Measurements from ENCODE around the gene GPR119.

Gene GPR119

DNA sequence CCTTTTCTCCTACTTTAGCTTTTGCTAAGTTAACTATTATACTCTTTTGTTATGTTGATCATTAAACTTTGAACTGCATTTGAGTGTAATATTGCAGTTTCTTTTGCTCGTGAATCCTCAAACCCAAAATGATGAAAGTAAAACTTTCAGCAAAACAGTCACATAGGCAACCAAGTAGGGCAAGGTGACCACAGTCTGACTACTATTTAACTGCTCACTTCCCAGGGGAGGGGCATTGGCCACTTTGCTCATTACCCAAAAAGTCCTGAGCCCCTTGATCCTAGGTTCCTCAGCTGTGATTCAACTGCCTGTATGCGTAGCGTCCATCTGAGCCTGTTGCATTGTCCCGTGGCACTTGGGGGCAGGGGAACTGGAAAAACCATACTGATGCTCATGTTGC, 33.3 kb upstream of the GPR119 start:
- Histone ChIP-seq H2BK5ac (ENCODE audit: low read depth, low read length, poor library complexity) (no peak overlapping the region), H3K14ac (ENCODE audit: low read length) (no peak overlapping the region), H4K12ac (ENCODE audit: low read depth, low read length) (no peak overlapping the region), H2AFZ (ENCODE audit: insufficient read depth, low read length, poor library complexity) (no peak overlapping the region), H3K4me2 (ENCODE audit: low read length) (no peak overlapping the region), H3K79me2 (ENCODE audit: control insufficient read depth, insufficient read depth, low read length, poor library complexity) (no peaks in the 10 kb centered on the region), H3K36me3 (ENCODE audit: control insufficient read depth in 1 of 2, insufficient read depth in 2 of 2, low read length in 2 of 2) (peaks cover under 1 to 3% of the 10 kb centered on the region in 2 experiments), H3K4me3 (ENCODE audit: low read depth, low read length) (no peak overlapping the region), H2BK12ac (ENCODE audit: low read length) (no peak overlapping the region), H2BK120ac (ENCODE audit: insufficient read depth, low read length, poor library complexity) (no peak overlapping the region), H2AK5ac (ENCODE audit: low read length) (no peak overlapping the region), H3K27ac (ENCODE audit: low read depth, low read length) (no peak overlapping the region), H3K23ac (ENCODE audit: low read length) (no peak overlapping the region), H3K9me3 (ENCODE audit: insufficient read depth, low read depth, low read length) (no peaks in the 10 kb centered on the region), H3K4ac (ENCODE audit: low read depth, low read length) (no peak overlapping the region), H3K18ac (ENCODE audit: low read length) (no peak overlapping the region), H4K8ac (ENCODE audit: low read depth, low read length) (no peak overlapping the region), H3K27me3 (ENCODE audit: insufficient read depth, low read length) (no peaks in the 10 kb centered on the region), H3K9ac (ENCODE audit: low read length) (no peak overlapping the region), H4K91ac (ENCODE audit: low read depth, low read length) (no peak overlapping the region), H3K79me1 (ENCODE audit: low read length) (no peaks in the 10 kb centered on the region), H3K4me1 (ENCODE audit: control insufficient read depth in 1 of 2, insufficient read depth in 2 of 2, low read length in 2 of 2) (no peaks in the 10 kb centered on the region)
- WGBS (ENCODE audit: extremely low coverage, insufficient coverage, insufficient read length), result no CpG with 5 or more reads among the region's 4 CpGs
- DNase-seq, result no peak

DNA sequence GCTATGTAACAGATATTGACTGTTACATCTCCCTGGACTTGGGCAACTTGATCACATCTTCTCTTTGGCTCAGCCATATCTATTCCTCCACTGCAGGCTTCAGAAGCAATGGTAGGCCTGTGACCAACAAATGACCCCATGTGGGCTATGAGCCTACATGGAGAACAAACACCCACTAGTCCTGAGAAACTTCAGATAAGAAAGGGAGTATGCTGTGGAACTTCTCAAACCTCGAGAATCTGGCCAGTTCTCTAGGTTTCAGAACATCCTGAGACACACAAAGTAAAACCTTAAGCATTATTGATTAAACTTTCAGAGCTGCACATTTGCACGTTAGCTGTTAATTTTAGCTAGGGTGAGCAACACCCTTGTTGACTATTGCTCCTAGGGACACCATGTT, 32.6 kb upstream of the GPR119 start:
- no peaks in the 10 kb centered on the region for H3K27me3 ChIP-seq (ENCODE audit: insufficient read depth, low read length)
- no peak overlapping the region for H2BK5ac ChIP-seq (ENCODE audit: low read depth, low read length, poor library complexity)
- H3K9ac ChIP-seq (ENCODE audit: low read length), result no peak overlapping the region
- H4K8ac ChIP-seq (ENCODE audit: low read depth, low read length), result no peak overlapping the region
- H3K27ac ChIP-seq (ENCODE audit: low read depth, low read length), result no peak overlapping the region
- H3K4me3 ChIP-seq (ENCODE audit: low read depth, low read length), result no peak overlapping the region
- no CpG with 5 or more reads among the region's 2 CpGs for WGBS (ENCODE audit: extremely low coverage, insufficient coverage, insufficient read length)
- no peak overlapping the region for H2BK120ac ChIP-seq (ENCODE audit: insufficient read depth, low read length, poor library complexity)
- H3K14ac ChIP-seq (ENCODE audit: low read length), result no peak overlapping the region
- no peak overlapping the region for H2AK5ac ChIP-seq (ENCODE audit: low read length)
- H3K9me3 ChIP-seq (ENCODE audit: insufficient read depth, low read depth, low read length), result no peaks in the 10 kb centered on the region
- H2AFZ ChIP-seq (ENCODE audit: insufficient read depth, low read length, poor library complexity), result no peak overlapping the region
- no peaks in the 10 kb centered on the region for H3K79me2 ChIP-seq (ENCODE audit: control insufficient read depth, insufficient read depth, low read length, poor library complexity)
- H3K4me2 ChIP-seq (ENCODE audit: low read length), result no peak overlapping the region
- DNase-seq, result no peak
- H3K18ac ChIP-seq (ENCODE audit: low read length), result no peak overlapping the region
- no peak overlapping the region for H3K4ac ChIP-seq (ENCODE audit: low read depth, low read length)
- peaks cover 2 to 3% of the 10 kb centered on the region in 2 experiments for H3K36me3 ChIP-seq (ENCODE audit: control insufficient read depth in 1 of 2, insufficient read depth in 2 of 2, low read length in 2 of 2)
- H3K79me1 ChIP-seq (ENCODE audit: low read length), result no peaks in the 10 kb centered on the region
- H4K12ac ChIP-seq (ENCODE audit: low read depth, low read length), result no peak overlapping the region
- no peak overlapping the region for H2BK12ac ChIP-seq (ENCODE audit: low read length)
- H3K23ac ChIP-seq (ENCODE audit: low read length), result no peak overlapping the region
- no peaks in the 10 kb centered on the region for H3K4me1 ChIP-seq (ENCODE audit: control insufficient read depth in 1 of 2, insufficient read depth in 2 of 2, low read length in 2 of 2)
- no peak overlapping the region for H4K91ac ChIP-seq (ENCODE audit: low read depth, low read length)

DNA sequence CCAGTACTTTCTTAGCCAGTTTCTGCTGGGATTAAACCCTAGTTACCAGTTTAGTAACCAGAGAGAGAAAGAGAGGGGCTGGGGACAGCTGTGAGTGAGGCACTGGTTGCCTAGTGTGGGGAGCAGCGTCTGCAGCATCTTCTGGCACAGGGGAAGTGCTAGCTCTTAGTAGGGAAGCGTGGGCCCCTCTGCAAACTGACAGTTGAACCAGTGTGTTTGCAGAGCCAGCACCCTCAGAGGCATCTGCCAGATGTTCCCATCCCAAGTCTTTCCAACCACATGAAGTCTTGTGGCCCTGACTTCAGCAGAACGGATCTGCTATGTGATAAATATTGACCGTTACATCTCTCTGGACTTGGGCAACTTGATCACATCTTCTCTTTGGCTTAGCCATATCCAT, 31.3 kb upstream of the GPR119 start:
- WGBS (ENCODE audit: extremely low coverage, insufficient coverage, insufficient read length), result no CpG with 5 or more reads among the region's 4 CpGs
- Histone ChIP-seq H3K9me3 (ENCODE audit: insufficient read depth, low read depth, low read length) (no peaks in the 10 kb centered on the region), H2AFZ (ENCODE audit: insufficient read depth, low read length, poor library complexity) (no peak overlapping the region), H2AK5ac (ENCODE audit: low read length) (no peak overlapping the region), H4K8ac (ENCODE audit: low read depth, low read length) (no peak overlapping the region), H3K14ac (ENCODE audit: low read length) (no peak overlapping the region), H2BK5ac (ENCODE audit: low read depth, low read length, poor library complexity) (no peak overlapping the region), H3K9ac (ENCODE audit: low read length) (no peak overlapping the region), H3K36me3 (ENCODE audit: control insufficient read depth in 1 of 2, insufficient read depth in 2 of 2, low read length in 2 of 2) (peaks cover 6 to 8% of the 10 kb centered on the region in 2 experiments), H3K79me1 (ENCODE audit: low read length) (no peaks in the 10 kb centered on the region), H3K27me3 (ENCODE audit: insufficient read depth, low read length) (no peaks in the 10 kb centered on the region), H3K4me2 (ENCODE audit: low read length) (no peak overlapping the region), H3K27ac (ENCODE audit: low read depth, low read length) (no peak overlapping the region), H4K91ac (ENCODE audit: low read depth, low read length) (no peak overlapping the region), H3K4me3 (ENCODE audit: low read depth, low read length) (no peak overlapping the region), H4K12ac (ENCODE audit: low read depth, low read length) (no peak overlapping the region), H3K4ac (ENCODE audit: low read depth, low read length) (no peak overlapping the region), H3K23ac (ENCODE audit: low read length) (no peak overlapping the region), H3K18ac (ENCODE audit: low read length) (no peak overlapping the region), H3K4me1 (ENCODE audit: control insufficient read depth in 1 of 2, insufficient read depth in 2 of 2, low read length in 2 of 2) (no peaks in the 10 kb centered on the region), H2BK120ac (ENCODE audit: insufficient read depth, low read length, poor library complexity) (no peak overlapping the region), H2BK12ac (ENCODE audit: low read length) (no peak overlapping the region), H3K79me2 (ENCODE audit: control insufficient read depth, insufficient read depth, low read length, poor library complexity) (no peaks in the 10 kb centered on the region)
- no peak for DNase-seq

DNA sequence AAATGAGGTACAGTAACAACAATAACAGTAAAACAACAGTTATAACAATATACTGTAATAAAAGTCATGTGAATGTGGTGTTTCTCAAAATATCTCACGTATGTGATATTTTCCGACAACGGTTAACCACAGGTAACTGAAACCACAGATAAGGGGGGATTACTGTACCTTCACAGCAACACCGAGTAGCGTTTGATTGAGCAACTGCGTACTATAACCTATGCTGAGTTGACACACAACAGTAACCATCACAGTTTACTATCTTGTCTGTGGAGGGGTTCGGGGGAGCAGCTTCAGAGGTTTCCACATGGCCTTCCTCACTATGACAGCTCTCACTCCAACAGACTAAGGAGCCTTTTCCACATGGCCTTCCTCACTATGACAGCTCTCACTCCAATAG, 29.7 kb upstream of the GPR119 start:
- Histone ChIP-seq H3K4me1 (ENCODE audit: control insufficient read depth in 1 of 2, insufficient read depth in 2 of 2, low read length in 2 of 2) (no peaks in the 10 kb centered on the region), H3K27me3 (ENCODE audit: insufficient read depth, low read length) (no peaks in the 10 kb centered on the region), H2BK12ac (ENCODE audit: low read length) (no peak overlapping the region), H3K9ac (ENCODE audit: low read length) (no peak overlapping the region), H3K27ac (ENCODE audit: low read depth, low read length) (no peak overlapping the region), H3K36me3 (ENCODE audit: control insufficient read depth in 1 of 2, insufficient read depth in 2 of 2, low read length in 2 of 2) (peaks cover 9 to 13% of the 10 kb centered on the region in 2 experiments), H3K4me2 (ENCODE audit: low read length) (no peak overlapping the region), H3K14ac (ENCODE audit: low read length) (no peak overlapping the region), H4K91ac (ENCODE audit: low read depth, low read length) (no peak overlapping the region), H4K8ac (ENCODE audit: low read depth, low read length) (no peak overlapping the region), H3K4me3 (ENCODE audit: low read depth, low read length) (no peak overlapping the region), H4K12ac (ENCODE audit: low read depth, low read length) (no peak overlapping the region), H2BK5ac (ENCODE audit: low read depth, low read length, poor library complexity) (no peak overlapping the region), H2AFZ (ENCODE audit: insufficient read depth, low read length, poor library complexity) (no peak overlapping the region), H3K79me1 (ENCODE audit: low read length) (no peaks in the 10 kb centered on the region), H3K18ac (ENCODE audit: low read length) (no peak overlapping the region), H2AK5ac (ENCODE audit: low read length) (no peak overlapping the region), H3K9me3 (ENCODE audit: insufficient read depth, low read depth, low read length) (no peaks in the 10 kb centered on the region), H3K79me2 (ENCODE audit: control insufficient read depth, insufficient read depth, low read length, poor library complexity) (no peaks in the 10 kb centered on the region), H3K23ac (ENCODE audit: low read length) (no peak overlapping the region), H3K4ac (ENCODE audit: low read depth, low read length) (no peak overlapping the region), H2BK120ac (ENCODE audit: insufficient read depth, low read length, poor library complexity) (no peak overlapping the region)
- WGBS (ENCODE audit: extremely low coverage, insufficient coverage, insufficient read length), result no CpG with 5 or more reads among the region's 7 CpGs
- no peak for DNase-seq

All from trophoblast cell (in vitro differentiated cells and primary cell).